Measurements from ENCODE around the gene EIF4EBP3.
"Not testable (repeated sequence)": the region's sequence is repeated elsewhere in the genome, so short reads cannot be mapped to it uniquely, and the experiment has no call there.

EIF4EBP3 gene

GRCh38 chr5:140576776-140577201, 29.3 kb downstream of the EIF4EBP3 start:
- DNase-seq (ENCODE audit: low read depth in 2 of 2): no peak

- not testable (repeated sequence) for DNase-seq (ENCODE audit: low read depth in 2 of 2)
These were observed 31.8 kb downstream of the EIF4EBP3 start for GRCh38 chr5:140579188-140579747.

- DNase-seq (ENCODE audit: low read depth in 2 of 2): no peak
These were observed 40.0 kb downstream of the EIF4EBP3 start for GRCh38 chr5:140587495-140587894.

- DNase-seq (ENCODE audit: low read depth in 2 of 2): no peak
These were observed 41.0 kb downstream of the EIF4EBP3 start for GRCh38 chr5:140588311-140589070.

GRCh38 chr5:140590861-140591260, 43.4 kb downstream of the EIF4EBP3 start:
- no peak for DNase-seq (ENCODE audit: low read depth in 2 of 2)

- DNase-seq (ENCODE audit: low read depth in 2 of 2): no peak
These were observed 44.4 kb downstream of the EIF4EBP3 start for GRCh38 chr5:140591747-140592372.

GRCh38 chr5:140593070-140593469, 45.6 kb downstream of the EIF4EBP3 start:
- not testable (repeated sequence) for DNase-seq (ENCODE audit: low read depth in 2 of 2)

GRCh38 chr5:140594169-140594568, 46.7 kb downstream of the EIF4EBP3 start:
- DNase-seq (ENCODE audit: low read depth in 2 of 2): no peak

- no peak for DNase-seq (ENCODE audit: low read depth in 2 of 2)
These were observed 48.3 kb downstream of the EIF4EBP3 start for GRCh38 chr5:140595538-140596300.

- no peak for DNase-seq (ENCODE audit: low read depth in 2 of 2)
These were observed 48.9 kb downstream of the EIF4EBP3 start for GRCh38 chr5:140596321-140596741.

GRCh38 chr5:140598836-140599235, 51.4 kb downstream of the EIF4EBP3 start:
- no peak for DNase-seq (ENCODE audit: low read depth in 2 of 2)
